ENCODE measurements around the gene AMPD2. TPM values are rescaled to one million over a fixed set of nuclear protein-coding genes. Genes with fewer than 3 reads are reported as not detected.

Gene AMPD2
- total RNA-seq, 1 experiment from 2014 or later, result 79.8 TPM

DNA sequence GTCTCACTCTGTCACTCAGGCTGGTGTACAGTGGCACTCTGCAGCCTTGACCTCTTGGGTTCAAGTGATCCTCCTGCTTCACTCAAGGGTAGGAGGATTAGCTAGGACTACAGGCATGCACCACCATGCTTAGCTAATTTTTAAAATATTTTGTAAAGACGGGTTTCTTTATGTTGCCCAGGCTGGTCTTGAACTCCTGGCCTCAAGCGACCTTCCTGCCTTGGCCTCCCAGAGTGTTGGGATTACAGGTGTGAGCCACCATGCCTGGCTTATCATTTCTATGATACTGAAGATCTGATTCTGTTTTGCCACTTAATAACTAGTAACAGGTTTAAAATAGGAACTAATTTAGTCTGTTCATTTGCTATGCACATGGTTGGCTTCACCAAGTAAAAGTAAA is 37.6 kb upstream of the AMPD2 start:
- DNase-seq (ENCODE audit: low spot score) (no peak), ATAC-seq (no peak)
- ChIA-PET POLR2A (no interaction called here), CTCF (no interaction called here)
- H3K4me1 Mint-ChIP-seq, result no peaks in the 10 kb centered on the region
- H3K9me3 Mint-ChIP-seq, result no peaks in the 10 kb centered on the region
- no peak overlapping the region for H3K27ac Mint-ChIP-seq
- H3K27me3 Mint-ChIP-seq (ENCODE audit: low read depth), result no peaks in the 10 kb centered on the region
- H3K4me3 Mint-ChIP-seq, result no peak overlapping the region
- TF ChIP-seq EMX1 (CRISPR knock-in tag; IDR thresholded peaks at IDR 0.05) (no peak), E2F1 (CRISPR knock-in tag; IDR thresholded peaks at IDR 0.05) (no peak), TEAD4 (CRISPR knock-in tag; IDR thresholded peaks at IDR 0.05) (no peak), AFF4 (CRISPR knock-in tag; IDR thresholded peaks at IDR 0.05; ENCODE audit: borderline replicate concordance) (no peak), ZNF416 (CRISPR knock-in tag; IDR thresholded peaks at IDR 0.05) (no peak), NR3C1 (CRISPR knock-in tag; conservative IDR thresholded peaks at IDR 0.05; ENCODE audit: low read depth) (no peak), ATF3 (CRISPR knock-in tag; conservative IDR thresholded peaks at IDR 0.05) (no peak), NR1H2 (CRISPR knock-in tag; IDR thresholded peaks at IDR 0.05) (no peak), ZNF219 (CRISPR knock-in tag; IDR thresholded peaks at IDR 0.05; ENCODE audit: borderline replicate concordance) (no peak), ZNF425 (CRISPR knock-in tag; conservative IDR thresholded peaks at IDR 0.05) (no peak), GTF2I (CRISPR knock-in tag; conservative IDR thresholded peaks at IDR 0.05) (no peak), JUN (CRISPR knock-in tag; IDR thresholded peaks at IDR 0.05) (no peak), CBFB (CRISPR knock-in tag; IDR thresholded peaks at IDR 0.05; ENCODE audit: low read depth) (no peak), ZNF671 (CRISPR knock-in tag; IDR thresholded peaks at IDR 0.05) (no peak), ESRRA (CRISPR knock-in tag; IDR thresholded peaks at IDR 0.05; ENCODE audit: borderline replicate concordance) (no peak)
- TF ChIP-seq, protein P1, sequence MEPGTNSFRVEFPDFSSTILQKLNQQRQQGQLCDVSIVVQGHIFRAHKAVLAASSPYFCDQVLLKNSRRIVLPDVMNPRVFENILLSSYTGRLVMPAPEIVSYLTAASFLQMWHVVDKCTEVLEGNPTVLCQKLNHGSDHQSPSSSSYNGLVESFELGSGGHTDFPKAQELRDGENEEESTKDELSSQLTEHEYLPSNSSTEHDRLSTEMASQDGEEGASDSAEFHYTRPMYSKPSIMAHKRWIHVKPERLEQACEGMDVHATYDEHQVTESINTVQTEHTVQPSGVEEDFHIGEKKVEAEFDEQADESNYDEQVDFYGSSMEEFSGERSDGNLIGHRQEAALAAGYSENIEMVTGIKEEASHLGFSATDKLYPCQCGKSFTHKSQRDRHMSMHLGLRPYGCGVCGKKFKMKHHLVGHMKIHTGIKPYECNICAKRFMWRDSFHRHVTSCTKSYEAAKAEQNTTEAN (CRISPR knock-in tag; IDR thresholded peaks at IDR 0.05), result no peak
- TF ChIP-seq, protein P2, sequence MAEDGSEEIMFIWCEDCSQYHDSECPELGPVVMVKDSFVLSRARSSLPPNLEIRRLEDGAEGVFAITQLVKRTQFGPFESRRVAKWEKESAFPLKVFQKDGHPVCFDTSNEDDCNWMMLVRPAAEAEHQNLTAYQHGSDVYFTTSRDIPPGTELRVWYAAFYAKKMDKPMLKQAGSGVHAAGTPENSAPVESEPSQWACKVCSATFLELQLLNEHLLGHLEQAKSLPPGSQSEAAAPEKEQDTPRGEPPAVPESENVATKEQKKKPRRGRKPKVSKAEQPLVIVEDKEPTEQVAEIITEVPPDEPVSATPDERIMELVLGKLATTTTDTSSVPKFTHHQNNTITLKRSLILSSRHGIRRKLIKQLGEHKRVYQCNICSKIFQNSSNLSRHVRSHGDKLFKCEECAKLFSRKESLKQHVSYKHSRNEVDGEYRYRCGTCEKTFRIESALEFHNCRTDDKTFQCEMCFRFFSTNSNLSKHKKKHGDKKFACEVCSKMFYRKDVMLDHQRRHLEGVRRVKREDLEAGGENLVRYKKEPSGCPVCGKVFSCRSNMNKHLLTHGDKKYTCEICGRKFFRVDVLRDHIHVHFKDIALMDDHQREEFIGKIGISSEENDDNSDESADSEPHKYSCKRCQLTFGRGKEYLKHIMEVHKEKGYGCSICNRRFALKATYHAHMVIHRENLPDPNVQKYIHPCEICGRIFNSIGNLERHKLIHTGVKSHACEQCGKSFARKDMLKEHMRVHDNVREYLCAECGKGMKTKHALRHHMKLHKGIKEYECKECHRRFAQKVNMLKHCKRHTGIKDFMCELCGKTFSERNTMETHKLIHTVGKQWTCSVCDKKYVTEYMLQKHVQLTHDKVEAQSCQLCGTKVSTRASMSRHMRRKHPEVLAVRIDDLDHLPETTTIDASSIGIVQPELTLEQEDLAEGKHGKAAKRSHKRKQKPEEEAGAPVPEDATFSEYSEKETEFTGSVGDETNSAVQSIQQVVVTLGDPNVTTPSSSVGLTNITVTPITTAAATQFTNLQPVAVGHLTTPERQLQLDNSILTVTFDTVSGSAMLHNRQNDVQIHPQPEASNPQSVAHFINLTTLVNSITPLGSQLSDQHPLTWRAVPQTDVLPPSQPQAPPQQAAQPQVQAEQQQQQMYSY (CRISPR knock-in tag; IDR thresholded peaks at IDR 0.05), result no peak
- TF ChIP-seq, protein P3, sequence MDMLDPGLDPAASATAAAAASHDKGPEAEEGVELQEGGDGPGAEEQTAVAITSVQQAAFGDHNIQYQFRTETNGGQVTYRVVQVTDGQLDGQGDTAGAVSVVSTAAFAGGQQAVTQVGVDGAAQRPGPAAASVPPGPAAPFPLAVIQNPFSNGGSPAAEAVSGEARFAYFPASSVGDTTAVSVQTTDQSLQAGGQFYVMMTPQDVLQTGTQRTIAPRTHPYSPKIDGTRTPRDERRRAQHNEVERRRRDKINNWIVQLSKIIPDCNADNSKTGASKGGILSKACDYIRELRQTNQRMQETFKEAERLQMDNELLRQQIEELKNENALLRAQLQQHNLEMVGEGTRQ (CRISPR knock-in tag; IDR thresholded peaks at IDR 0.05), result no peak
- H3K36me3 Mint-ChIP-seq, result peaks cover 50% of the 10 kb centered on the region
